H1 (cell line): ENCODE measurements around the gene MUC2. TPM values are rescaled to one million over a fixed set of nuclear protein-coding genes. Genes with fewer than 3 reads are reported as not detected.

ENCODE experiments used
- NRF1 ChIP-seq: IDR thresholded peaks from 2 replicates; pipeline ENCODE4 v1.6.1; 2011; ENCODE audit warnings: mild to moderate bottlenecking, low read depth, low read length, improper control_type of control experiment
- polyA plus RNA-seq, 7 experiments: library from polyadenylated mRNA; depleted of rRNA in 3 of 7; stranded (reverse) in 5 of 7; unstranded in 2 of 7; fragments of >200 nt in 5 of 7; fragments of 200-250 nt in 2 of 7; gene quantifications; 1 replicate in 5 of 7; 2 replicates in 1 of 7; 4 replicates in 1 of 7; pipeline versions ENCODE4 v1.2.1 to v1.2.3, GENCODE V29; 2011 to 2013; ENCODE audit warnings: missing spikeins in 2 of 7, mixed read lengths in 2 of 7
- total RNA-seq: library from RNA; stranded (reverse); fragmentation: NEBNext Ultra II Directional; extraction: Animal tissue kit (Norgen Biotek cat#: 25700); gene quantifications from 2 replicates; pipeline ENCODE4 v1.2.1, GENCODE V29; 2021

Gene MUC2
- total and polyA plus RNA-seq, 2 of the 8 experiments (the other 6 are each of a cell fraction or from before 2014, with no cell fraction given) = not detected

DNA sequence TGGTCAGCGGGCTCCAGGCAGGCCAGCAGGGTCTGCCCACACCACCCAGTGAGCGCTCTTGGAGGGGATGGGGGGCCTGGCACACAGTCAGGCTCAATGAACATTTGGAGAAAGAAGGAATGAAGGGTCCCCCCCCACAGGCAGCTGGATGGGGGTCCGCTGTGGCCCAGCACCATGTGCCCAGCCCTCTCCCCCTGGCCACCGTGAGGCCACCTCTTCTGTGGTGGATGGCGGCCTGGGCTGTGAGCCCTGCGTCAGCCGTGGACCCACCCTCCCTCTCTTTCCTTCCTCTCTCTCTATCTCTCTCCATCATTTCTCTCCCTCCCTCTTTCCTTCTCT is 48.0 kb downstream of the MUC2 start (continued):
- no peak for TF ChIP-seq NRF1
